HS-5 (cell line): ENCODE data around the gene AK8.

Source experiments
- DNase-seq: peaks from one replicate; pipeline ENCODE4 v3.0.0-alpha.2; 2012; ENCODE audit warnings: low read depth

AK8 gene

GRCh38 chr9:132857616-132858342 lies 20.3 kb downstream of the AK8 start:
- DNase-seq = no peak

- DNase-seq = no peak
These were observed 21.1 kb downstream of the AK8 start for GRCh38 chr9:132857031-132857430.

GRCh38 chr9:132855904-132856303 lies 22.2 kb downstream of the AK8 start:
- no peak for DNase-seq

- no peak for DNase-seq
These were observed 23.3 kb downstream of the AK8 start for GRCh38 chr9:132854832-132855231.

- no peak for DNase-seq
These were observed 24.6 kb downstream of the AK8 start for GRCh38 chr9:132853482-132853881.

- no peak for DNase-seq
These were observed 28.8 kb downstream of the AK8 start for GRCh38 chr9:132849185-132849706.

GRCh38 chr9:132846918-132847515 lies 31.1 kb downstream of the AK8 start:
- DNase-seq = no peak

- no peak for DNase-seq
These were observed 31.8 kb downstream of the AK8 start for GRCh38 chr9:132846109-132846917.

GRCh38 chr9:132842124-132843044 lies 35.7 kb downstream of the AK8 start:
- no peak for DNase-seq

- no peak for DNase-seq
These were observed 37.1 kb downstream of the AK8 start for GRCh38 chr9:132840980-132841379.

GRCh38 chr9:132838291-132838690 lies 39.8 kb downstream of the AK8 start:
- no peak for DNase-seq

GRCh38 chr9:132837501-132838286 lies 40.4 kb downstream of the AK8 start:
- DNase-seq = no peak

- no peak for DNase-seq
These were observed 43.7 kb downstream of the AK8 start for GRCh38 chr9:132834343-132834742.

GRCh38 chr9:132833550-132834121 lies 44.4 kb downstream of the AK8 start:
- DNase-seq = no peak

- DNase-seq = no peak
These were observed 45.8 kb downstream of the AK8 start for GRCh38 chr9:132832171-132832881.

GRCh38 chr9:132828201-132828770 lies 49.8 kb downstream of the AK8 start:
- DNase-seq = no peak

GRCh38 chr9:132827366-132827765 lies 50.7 kb downstream of the AK8 start:
- no peak for DNase-seq

- no peak for DNase-seq
These were observed 51.3 kb downstream of the AK8 start for GRCh38 chr9:132826621-132827365.

GRCh38 chr9:132826131-132826530 lies 52.0 kb downstream of the AK8 start:
- no peak for DNase-seq
